ENCODE measurements around the gene STK24.

The STK24 gene

GRCh38 chr13:98467263-98467985, 109.5 kb downstream of the STK24 start:
- DNase-seq, result no peak

DNA sequence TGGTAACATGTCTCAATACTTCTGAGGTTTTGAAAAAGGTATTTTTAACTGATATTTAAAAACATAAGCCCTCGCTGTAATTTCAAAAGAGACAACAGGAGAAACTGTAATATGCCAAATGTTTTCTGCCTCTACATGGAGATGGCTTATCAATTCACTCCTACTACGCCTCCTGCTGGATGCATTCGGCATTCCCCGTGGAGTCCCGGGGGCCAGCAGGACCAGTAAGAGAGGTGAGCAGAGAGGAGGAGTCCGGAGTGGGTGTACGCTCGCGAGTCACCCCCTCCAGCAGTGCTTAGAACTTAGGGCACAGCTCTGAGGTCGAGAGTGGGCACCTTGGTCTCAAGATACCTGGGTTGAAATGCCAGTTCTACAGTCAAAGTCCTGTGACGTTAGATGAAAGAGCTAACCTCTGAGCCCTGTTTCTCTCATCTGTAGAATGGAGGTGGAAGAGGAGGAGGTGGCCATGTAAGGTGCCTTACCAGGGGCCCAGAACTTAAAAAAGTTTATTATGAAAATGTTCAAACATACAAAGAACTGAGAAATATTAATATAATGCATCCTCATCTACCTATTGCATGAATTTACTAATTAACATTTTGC, 110.2 kb downstream of the STK24 start:
- peak; percentile 37 to 59 for DNase-seq

GRCh38 chr13:98462946-98463345, 114.0 kb downstream of the STK24 start:
- no peak for DNase-seq

DNA sequence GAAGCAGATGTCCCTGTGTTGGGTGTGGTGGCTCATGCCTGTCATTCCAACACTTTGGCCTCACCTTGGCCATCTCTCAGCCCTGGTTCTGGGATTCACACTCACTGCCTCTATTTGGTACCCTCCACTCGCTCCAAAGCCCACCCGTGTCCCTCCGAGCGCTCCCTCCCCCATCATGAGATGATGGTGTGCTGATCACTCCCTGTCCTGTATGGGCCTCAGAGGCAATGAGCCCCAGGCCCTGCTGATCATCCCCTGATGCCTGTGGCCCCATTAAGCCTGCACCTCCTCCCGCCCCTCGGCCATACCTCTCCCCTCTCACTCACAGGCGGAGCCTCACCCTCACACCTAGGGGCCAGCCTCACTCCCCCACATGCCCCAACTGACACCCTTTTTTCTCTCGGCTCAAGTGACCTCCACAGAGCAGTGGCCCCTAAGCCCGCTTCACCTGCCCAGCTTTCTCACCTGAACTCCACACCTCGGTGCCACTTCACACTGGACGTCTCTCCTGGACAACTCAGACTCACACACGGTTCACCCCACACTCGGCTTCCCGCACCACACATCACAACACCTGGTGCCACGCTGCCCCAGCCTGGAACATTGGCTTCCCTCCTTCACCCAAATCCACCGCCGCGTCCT, 114.5 kb downstream of the STK24 start:
- no peak for DNase-seq

GRCh38 chr13:98461486-98462240, 115.2 kb downstream of the STK24 start:
- DNase-seq, result no peak

DNA sequence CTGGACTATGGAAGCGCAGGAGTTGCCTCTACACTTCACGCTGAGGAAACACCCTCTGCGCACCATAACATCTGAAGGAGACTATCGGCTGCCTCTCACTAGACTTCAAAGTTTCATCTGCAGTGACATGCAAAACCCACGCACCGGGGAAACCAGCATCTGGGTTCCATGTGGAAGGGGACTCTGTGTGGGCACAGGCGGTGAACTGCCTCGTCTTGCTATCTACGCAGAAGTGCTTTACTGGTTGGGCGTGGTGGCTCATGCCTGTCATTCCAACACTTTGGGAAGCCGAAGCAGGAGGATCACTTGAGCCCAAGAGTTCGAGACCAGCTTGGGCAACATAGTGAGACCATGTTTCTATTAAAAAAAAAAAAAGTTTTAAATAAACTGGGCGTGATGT, 116.4 kb downstream of the STK24 start:
- peak in 1 of 2 experiments; percentile 40 for DNase-seq

GRCh38 chr13:98459721-98460370, 117.1 kb downstream of the STK24 start:
- DNase-seq, result no peak

GRCh38 chr13:98459171-98459681, 117.7 kb downstream of the STK24 start:
- DNase-seq, result no peak

GRCh38 chr13:98458431-98458830, 118.5 kb downstream of the STK24 start:
- no peak for DNase-seq

GRCh38 chr13:98457053-98457452, 119.9 kb downstream of the STK24 start:
- no peak for DNase-seq

DNA sequence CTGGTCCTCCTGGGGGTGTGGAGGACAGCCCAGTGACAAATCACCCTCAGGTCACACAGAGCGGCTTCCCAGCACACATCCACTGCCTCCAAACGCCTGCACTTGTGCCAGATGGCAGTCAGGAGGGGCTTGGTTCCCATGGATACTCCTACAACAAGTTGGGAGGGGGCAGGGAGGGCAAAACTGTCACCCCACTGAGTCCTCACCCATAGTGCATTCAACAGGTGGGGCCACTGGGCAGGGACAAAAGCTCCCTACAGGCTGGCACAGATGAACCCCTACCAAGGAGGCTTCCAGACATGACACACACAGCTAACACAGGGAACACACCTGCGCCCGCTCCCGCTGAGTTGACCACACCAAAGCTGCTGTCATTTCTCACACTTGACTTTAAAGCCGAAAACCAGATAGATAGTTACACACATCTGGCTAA, 120.5 kb downstream of the STK24 start:
- DNase-seq, result no peak

GRCh38 chr13:98454389-98454881, 122.5 kb downstream of the STK24 start:
- DNase-seq, result no peak

DNA sequence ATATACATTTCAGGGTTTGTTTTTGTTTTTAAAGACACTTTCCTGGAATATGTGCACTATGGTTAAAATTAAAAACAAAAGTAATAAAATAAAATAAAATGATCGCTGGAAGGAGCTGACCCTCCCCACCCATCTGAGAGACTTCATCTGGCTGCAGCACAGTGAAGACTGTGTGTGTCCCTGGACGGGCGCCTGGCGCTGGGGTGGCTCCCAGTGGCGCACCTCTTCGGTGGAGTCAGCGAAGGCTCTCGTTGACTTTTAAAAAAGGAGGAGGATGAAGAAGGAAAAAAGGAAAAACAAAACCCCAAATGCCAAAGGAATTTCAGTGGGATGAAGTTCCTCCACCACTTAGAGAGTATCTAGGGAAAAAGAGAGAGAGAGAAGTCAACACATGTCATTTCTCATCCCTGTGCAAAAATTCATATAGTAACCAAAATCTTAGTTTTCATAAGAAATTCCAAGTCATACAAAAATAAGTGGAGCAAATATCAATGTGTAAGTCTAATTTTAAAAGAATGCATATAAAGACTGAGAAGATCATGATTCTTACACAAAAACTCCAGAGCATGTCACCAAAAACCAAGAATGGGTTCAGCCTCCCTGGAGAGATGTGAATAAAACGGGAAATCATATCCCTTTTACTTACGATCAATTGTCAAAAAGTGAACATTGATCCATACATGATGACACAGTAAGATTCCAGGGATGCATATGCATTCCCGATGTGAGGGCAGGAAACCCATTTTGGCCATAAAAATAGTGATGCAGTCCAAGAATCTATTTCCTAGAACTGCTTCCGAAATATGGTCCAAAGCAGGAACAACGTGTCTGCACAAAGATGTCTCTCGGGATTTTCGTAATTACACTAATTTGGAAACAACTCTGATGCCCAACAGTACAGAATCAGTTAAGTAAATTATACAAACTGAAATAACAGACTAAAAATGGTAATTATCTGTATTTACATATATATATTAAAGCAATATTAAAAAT, 123.8 kb downstream of the STK24 start:
- DNase-seq, result no peak

GRCh38 chr13:98451676-98452470, 125.0 kb downstream of the STK24 start:
- no peak for DNase-seq

- no peak for DNase-seq
Observed at GRCh38 chr13:98450539-98451111, 126.3 kb downstream of the STK24 start.

- DNase-seq, result no peak
Observed at GRCh38 chr13:98450026-98450425, 126.9 kb downstream of the STK24 start.

DNA sequence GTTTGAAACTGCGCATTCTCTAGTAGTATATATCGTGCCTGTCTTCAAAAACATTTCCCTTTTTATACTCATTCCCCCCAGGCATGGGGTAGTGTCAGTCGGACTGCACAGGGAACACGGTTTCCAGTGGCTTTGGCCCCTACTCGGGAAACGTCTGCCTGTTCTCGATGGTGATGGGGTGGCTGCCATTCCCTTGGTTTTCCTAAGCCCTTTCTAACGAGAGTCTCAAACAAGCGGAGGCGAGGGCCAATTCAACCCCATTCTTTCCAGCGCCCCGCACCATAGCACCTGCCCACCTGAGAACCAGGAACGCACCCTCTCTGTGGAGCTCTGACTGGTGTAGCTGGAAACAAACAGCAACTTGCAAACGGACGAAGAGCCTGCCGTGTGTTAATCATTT, 127.6 kb downstream of the STK24 start:
- no peak for DNase-seq

DNA sequence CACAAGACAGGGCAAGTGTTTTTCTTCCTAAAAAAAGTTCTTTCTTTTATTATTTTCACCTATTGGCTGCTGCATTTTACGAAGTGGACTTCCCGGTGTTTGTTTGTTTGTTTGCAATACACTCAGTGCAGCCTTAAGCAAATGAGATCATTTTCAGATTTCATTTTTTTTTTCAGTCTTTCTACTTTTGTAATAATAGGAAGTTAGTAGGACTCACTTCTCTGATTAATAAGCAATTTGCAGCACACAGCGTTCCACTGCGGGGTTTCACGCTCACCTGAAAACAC, 128.3 kb downstream of the STK24 start:
- no peak for DNase-seq

DNA sequence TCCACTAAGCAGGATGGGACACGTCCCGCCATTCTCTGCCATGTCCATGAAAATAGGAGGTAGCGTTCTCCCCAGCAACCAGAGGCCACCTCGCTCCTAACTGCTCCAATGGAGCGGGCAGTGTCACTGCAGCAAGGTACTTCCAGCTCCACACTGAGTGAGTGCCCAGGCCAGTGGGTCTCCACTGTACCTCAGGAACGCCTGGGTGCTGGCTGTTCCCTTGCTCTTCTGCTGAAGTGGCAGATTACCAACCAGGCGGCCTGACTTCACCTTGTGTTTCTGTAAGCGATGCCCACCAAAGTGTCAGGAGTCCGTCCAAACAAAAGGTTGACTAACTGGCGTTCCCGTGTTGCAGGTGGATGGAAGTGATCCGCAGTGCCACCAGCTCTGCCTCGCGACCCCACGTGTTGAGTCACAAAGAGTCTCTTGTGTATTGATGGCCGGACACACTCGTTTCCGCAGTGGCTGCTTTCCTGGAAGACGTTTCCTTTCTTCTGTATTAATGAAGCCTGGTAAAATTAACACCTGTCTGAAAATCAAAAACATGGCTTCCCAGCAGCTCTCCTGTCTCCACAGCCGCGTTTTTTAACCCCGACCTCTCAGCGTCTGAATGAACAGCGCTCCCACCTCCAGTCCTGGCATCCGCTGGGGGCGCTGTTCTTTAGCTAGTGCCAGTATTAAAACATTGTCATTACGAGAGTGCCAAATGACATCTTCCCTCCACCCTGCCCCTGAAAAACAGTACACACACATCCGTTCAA, 128.8 kb downstream of the STK24 start:
- no peak for DNase-seq
